IPS-15b (cell line): ENCODE measurements around the gene MPZL2.

ENCODE experiments used
- H3K27me3 ChIP-seq: one replicate; pipeline ENCODE4 v1.6.1; 2013; ENCODE audit warnings: low read length; ENCODE audit not compliant: control insufficient read depth, insufficient read depth
- H3K36me3 ChIP-seq: one replicate; pipeline ENCODE4 v1.6.1; 2013; ENCODE audit warnings: low read length; ENCODE audit not compliant: control insufficient read depth, insufficient read depth
- H3K4me1 ChIP-seq: one replicate; pipeline ENCODE4 v1.6.1; 2013; ENCODE audit warnings: mild to moderate bottlenecking, low read length; ENCODE audit not compliant: control insufficient read depth, insufficient read depth
- H3K4me3 ChIP-seq: one replicate; pipeline ENCODE4 v1.5.1; 2013; ENCODE audit warnings: low read depth, low read length
- H3K9ac ChIP-seq: one replicate; pipeline ENCODE4 v1.6.1; 2013; ENCODE audit warnings: low read depth, mild to moderate bottlenecking, low read length
- H3K9me3 ChIP-seq: one replicate; pipeline ENCODE4 v1.6.1; 2013; ENCODE audit warnings: mild to moderate bottlenecking, low read length; ENCODE audit not compliant: control insufficient read depth, insufficient read depth

The MPZL2 gene

DNA sequence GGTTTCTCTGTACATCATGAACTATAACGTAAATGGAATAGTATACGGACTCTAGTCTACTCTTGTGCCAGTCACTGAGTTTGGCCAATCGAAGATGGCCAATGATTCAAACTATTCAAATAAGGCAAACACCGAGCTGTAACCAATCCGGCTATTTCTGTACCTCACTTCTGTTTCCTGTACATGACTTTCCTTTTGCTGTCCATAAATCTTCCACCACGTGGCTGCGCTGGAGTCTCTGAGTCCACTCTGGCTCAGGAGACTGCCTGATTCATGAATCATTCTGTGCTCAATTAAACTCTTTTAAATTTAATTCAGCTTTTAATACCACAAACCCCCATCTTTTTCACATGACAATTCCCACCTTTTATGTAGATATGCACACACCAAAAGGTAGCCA, 37.8 kb downstream of the MPZL2 start:
- H3K9me3 ChIP-seq: no peaks in the 10 kb centered on the region
- H3K27me3 ChIP-seq: no peaks in the 10 kb centered on the region
- H3K9ac ChIP-seq: no peak overlapping the region
- no peaks in the 10 kb centered on the region for H3K4me1 ChIP-seq
- H3K4me3 ChIP-seq: no peak overlapping the region
- H3K36me3 ChIP-seq: no peaks in the 10 kb centered on the region

DNA sequence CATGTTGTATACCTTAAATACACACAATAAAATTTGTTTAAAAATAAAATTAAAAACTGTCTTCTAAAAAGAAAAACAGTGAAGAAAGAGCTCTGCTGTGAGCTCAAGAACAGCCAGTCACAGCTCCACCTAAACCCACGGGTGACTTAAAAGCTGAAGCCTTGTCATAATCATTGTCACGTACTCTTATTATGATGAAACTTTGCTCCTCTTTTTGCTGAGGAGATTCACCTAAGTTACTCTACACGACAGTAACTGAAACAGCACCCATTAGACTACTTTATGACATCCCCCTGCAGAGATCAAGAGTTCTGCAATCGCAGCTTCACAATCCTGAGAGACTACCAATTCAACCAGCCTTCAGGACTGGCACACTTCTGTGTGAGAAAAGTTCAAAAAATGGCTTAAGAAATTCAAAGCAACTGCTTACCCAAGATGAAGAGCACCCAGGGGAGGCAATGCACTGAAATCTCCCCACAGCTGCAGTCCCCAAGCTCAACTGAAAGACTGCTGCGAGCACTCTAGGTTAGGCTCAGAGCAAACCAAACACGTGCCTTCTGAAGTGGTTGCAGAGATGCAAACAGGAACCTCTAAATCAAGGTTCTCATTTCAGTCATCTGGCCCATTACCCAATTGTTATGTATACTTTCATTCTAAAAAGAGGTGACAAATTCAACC, 39.4 kb downstream of the MPZL2 start, which contains the start of gene JAML:
TSS of gene JAML (minus strand) at position 501 of the 678 bp plus-strand sequence. CDS start 10,145 bp downstream, outside the sequence.
- no peaks in the 10 kb centered on the region for H3K4me1 ChIP-seq
- H3K9me3 ChIP-seq: no peaks in the 10 kb centered on the region
- H3K9ac ChIP-seq: no peak within 1 kb of the TSS
- no peaks in the 10 kb centered on the region for H3K27me3 ChIP-seq
- no peak within 1 kb of the TSS for H3K4me3 ChIP-seq
- H3K36me3 ChIP-seq: no peaks in the 10 kb centered on the region

DNA sequence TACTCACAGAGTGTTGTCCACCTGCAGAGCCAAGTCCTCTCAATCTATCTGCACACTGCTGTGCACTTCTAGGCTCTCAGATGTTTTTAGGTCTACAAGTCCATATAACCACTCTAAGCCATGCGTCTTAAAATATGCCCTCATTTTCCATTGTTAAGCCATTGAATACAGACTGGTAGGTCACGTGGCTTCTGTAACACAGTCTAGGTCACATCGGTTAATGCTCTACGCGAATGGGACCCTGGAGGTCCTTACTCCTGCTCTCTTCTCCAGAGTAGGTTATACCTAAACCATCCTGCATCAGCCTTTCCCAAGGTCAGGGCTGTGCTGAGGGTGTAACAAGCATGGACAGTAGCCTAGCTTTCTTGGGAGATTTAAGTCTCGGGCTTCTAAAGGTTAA, 40.1 kb downstream of the MPZL2 start:
- no peak overlapping the region for H3K4me3 ChIP-seq
- no peaks in the 10 kb centered on the region for H3K36me3 ChIP-seq
- H3K4me1 ChIP-seq: no peaks in the 10 kb centered on the region
- no peaks in the 10 kb centered on the region for H3K9me3 ChIP-seq
- H3K9ac ChIP-seq: no peak overlapping the region
- H3K27me3 ChIP-seq: no peaks in the 10 kb centered on the region

DNA sequence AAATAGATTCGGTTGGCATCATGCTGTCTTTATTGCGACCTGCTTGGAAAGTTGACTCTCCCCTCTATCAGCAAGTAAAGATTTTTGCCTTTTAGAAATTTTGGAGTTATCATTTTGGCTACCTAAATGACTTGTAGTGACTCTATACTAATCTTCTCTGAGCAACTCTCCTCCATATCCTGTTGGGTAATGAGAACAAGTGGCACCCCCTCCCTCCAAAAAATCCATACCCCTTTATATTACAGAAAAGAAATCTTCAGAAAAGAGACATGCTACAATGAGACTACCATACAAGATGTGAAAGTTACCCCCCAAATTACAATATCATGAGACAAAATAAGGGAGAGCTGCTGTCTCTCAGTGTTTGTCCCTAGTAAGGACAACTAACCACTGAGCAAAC, 40.5 kb downstream of the MPZL2 start:
- no peak overlapping the region for H3K4me3 ChIP-seq
- no peaks in the 10 kb centered on the region for H3K36me3 ChIP-seq
- no peaks in the 10 kb centered on the region for H3K9me3 ChIP-seq
- H3K27me3 ChIP-seq: no peaks in the 10 kb centered on the region
- H3K4me1 ChIP-seq: no peaks in the 10 kb centered on the region
- H3K9ac ChIP-seq: no peak overlapping the region

DNA sequence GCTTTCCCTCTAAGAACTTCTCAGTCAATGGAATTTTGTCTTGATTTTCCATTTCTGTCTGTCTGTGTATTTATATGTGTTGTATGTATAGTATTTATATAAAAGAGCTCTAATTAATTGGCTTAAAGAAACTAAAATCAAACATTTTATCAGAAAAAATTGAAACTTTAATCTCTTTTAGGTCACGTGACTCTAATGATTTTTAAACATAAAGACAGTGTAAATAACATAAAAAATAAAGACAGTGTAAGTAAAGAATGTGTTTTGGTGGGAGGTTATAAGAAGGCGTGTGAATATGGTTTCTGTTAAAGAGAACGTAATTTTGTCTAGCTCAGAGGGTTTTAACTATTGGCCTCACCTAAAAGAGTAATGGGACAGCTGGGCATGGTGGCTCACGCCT, 41.7 kb downstream of the MPZL2 start:
- H3K4me3 ChIP-seq: no peak overlapping the region
- H3K9me3 ChIP-seq: no peaks in the 10 kb centered on the region
- H3K36me3 ChIP-seq: no peaks in the 10 kb centered on the region
- H3K9ac ChIP-seq: no peak overlapping the region
- H3K27me3 ChIP-seq: no peaks in the 10 kb centered on the region
- H3K4me1 ChIP-seq: no peaks in the 10 kb centered on the region

DNA sequence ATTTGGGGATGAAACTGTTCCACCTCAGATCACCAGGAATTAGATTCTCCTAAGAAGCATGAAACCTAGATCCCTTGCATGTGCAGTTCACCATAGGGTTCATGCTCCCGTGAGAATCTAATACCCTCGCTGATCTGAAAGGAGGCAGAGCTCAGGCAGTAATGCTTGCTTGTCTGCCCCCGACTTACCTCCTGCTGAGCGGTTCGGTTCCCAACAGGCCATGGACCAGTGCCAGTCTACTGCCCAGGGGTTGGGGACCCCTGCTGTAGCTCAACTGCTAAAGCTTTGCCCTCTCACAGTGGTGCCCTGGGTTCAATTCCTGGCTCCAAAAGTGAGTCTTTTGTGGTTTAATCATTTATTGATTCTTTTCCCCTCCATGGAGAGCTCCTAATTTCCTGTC, 42.7 kb downstream of the MPZL2 start:
- no peaks in the 10 kb centered on the region for H3K4me1 ChIP-seq

DNA sequence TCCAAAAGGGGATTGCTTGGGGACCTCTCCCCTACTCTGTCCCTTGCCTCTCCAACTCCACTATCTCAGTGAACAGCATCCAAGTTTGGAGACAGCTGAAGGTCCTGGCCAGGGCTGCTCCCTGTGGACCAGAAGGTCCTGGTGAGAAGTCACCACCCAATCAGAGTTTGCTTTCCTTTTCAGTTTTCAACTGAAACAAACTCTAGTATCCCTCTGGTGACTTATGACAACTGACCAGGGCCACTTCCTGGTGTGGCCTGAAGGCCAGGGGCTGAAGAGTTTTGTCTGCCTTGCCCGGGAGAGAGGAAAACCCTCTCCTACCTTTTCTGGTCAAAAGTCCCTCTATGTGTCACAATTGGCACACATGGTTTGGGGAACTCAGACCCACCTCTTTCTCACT, 44.4 kb downstream of the MPZL2 start:
- no peak overlapping the region for H3K4me3 ChIP-seq
- H3K4me1 ChIP-seq: no peaks in the 10 kb centered on the region
- H3K9me3 ChIP-seq: no peaks in the 10 kb centered on the region
- H3K27me3 ChIP-seq: no peaks in the 10 kb centered on the region
- H3K36me3 ChIP-seq: no peaks in the 10 kb centered on the region
- no peak overlapping the region for H3K9ac ChIP-seq

More for the DNA sequence above, 42.7 kb downstream of the MPZL2 start:
- H3K9me3 ChIP-seq: no peaks in the 10 kb centered on the region
- no peaks in the 10 kb centered on the region for H3K36me3 ChIP-seq
- H3K4me3 ChIP-seq: no peak overlapping the region
- no peaks in the 10 kb centered on the region for H3K27me3 ChIP-seq
- no peak overlapping the region for H3K9ac ChIP-seq

DNA sequence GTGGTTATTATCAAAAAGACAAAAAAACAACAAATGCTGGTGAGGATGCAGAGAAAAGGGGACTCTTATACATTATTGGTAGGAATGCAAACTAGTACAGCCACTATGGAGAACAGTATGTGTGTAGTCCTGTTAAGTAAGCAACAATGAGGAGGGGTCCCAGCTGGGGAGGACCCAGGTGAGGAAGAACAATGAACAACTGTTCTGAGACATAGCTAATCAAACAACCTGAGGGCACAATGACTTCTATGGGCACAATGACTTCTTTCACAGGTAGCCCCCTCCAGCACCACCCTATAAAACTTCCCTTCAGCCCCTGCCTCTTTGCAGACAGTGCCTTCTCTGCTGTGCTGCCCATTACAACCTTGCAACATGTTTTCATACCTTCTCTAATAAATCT, 44.9 kb downstream of the MPZL2 start:
- Histone ChIP-seq H3K27me3 (no peaks in the 10 kb centered on the region), H3K9me3 (no peaks in the 10 kb centered on the region), H3K4me3 (no peak overlapping the region), H3K4me1 (no peaks in the 10 kb centered on the region), H3K9ac (no peak overlapping the region), H3K36me3 (no peaks in the 10 kb centered on the region)

DNA sequence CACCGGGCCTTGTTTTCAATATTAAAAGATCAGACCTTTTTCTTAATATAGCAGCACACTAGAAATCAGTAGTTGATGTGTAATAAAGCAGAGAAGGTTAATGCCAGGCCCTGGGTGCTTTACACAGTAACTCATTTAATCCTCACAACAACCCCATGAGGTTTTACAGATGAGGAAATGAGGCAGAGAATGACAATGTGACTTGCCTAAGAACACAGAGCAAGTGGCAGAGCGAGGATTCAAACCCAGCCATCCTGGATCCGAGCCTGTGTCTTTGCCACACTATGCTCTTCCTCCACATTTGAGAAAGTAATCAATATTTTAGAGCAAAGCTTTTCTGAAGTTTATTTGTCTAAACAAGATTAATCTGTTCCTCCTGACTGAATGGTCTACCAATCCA, 46.5 kb downstream of the MPZL2 start:
- Histone ChIP-seq H3K9me3 (no peaks in the 10 kb centered on the region), H3K9ac (no peak overlapping the region), H3K27me3 (no peaks in the 10 kb centered on the region), H3K4me1 (peaks cover 9% of the 10 kb centered on the region), H3K36me3 (no peaks in the 10 kb centered on the region), H3K4me3 (no peak overlapping the region)

DNA sequence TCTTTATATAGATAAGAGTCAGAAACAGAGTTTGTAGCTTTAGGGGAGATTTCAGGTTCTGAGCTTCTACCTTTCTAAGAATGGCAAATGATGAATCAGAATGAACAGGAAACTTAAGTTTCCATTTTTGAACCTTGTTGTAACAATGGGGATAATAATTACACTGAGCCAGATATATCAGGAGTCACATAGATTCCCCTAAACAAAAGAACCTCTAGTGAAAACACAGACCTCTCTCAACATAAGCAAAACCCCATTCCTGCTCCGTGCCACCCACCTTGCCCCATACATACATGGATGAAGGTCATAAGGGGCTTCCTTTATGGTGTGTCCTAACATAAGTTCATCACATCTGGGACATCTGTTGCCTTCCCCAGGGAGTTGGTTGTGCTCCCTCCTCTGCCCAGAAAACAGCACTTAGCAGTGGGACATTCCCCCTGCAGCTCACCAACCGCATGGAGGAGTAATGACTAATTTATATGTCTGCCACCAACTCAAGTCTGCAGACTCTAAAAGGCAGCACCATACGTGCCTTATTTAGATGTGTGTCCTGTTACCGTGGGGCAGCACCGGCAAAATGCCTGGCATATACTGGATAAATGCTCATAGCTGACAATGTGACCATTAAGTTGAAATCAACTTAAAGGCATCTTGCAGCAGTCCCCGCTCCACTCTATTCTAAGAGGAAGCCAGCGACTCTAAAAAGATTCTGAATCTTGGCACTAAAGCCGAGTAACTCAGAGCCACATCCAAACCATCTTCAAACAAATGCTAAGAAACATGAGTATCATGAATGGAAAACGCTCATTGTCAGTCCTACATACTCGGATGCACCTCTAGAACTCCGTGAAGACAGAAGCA, 47.2 kb downstream of the MPZL2 start:
- Histone ChIP-seq H3K9me3 (no peaks in the 10 kb centered on the region), H3K9ac (no peak overlapping the region), H3K27me3 (no peaks in the 10 kb centered on the region), H3K4me1 (peaks cover 16% of the 10 kb centered on the region), H3K4me3 (no peak overlapping the region), H3K36me3 (no peaks in the 10 kb centered on the region)

DNA sequence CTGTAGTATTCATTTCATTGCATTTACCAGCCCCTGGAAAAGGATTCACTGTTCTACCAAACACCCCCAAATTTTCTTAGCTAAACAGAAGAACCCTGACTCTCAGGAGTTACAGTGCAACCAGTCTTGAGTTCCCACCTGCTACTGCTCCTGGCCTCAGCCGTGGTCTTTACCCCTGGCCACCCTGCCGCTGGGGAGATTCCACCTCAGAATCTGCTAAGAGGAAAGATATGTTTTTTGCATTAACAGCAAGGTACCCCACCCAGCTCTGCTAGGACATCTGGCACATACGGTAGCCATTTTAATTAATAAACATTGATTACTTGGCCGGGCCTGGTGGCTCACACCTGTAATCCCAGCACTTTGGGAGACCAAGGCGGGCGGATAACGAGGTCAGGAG, 48.3 kb downstream of the MPZL2 start:
- Histone ChIP-seq H3K9me3 (no peaks in the 10 kb centered on the region), H3K36me3 (no peaks in the 10 kb centered on the region), H3K27me3 (no peaks in the 10 kb centered on the region), H3K4me1 (peaks cover 26% of the 10 kb centered on the region), H3K4me3 (no peak overlapping the region), H3K9ac (no peak overlapping the region)

DNA sequence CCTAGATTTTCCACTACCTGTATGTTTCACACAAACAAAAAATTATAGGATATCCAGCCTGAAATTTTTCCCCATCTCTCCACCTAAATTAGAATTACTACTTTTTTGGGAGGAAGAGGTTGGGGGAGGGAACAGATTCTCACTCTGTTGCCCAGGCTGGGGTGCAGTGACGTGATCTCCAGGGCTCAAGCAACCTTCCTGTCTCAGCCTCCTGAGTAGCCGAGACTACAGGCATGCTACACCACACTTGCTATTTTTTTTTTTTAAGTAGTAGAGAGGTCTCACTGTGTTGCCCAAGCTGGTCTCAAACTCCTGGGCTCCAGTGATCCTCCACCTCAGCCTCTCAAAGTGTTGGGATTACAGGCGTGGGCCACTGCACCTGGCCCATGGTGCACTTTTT, 48.8 kb downstream of the MPZL2 start:
- no peaks in the 10 kb centered on the region for H3K27me3 ChIP-seq
- H3K4me1 ChIP-seq: peaks cover 31% of the 10 kb centered on the region
- no peak overlapping the region for H3K4me3 ChIP-seq
- no peaks in the 10 kb centered on the region for H3K9me3 ChIP-seq
- H3K36me3 ChIP-seq: no peaks in the 10 kb centered on the region
- no peak overlapping the region for H3K9ac ChIP-seq
